ENCODE data around the gene BDH1.

DNA sequence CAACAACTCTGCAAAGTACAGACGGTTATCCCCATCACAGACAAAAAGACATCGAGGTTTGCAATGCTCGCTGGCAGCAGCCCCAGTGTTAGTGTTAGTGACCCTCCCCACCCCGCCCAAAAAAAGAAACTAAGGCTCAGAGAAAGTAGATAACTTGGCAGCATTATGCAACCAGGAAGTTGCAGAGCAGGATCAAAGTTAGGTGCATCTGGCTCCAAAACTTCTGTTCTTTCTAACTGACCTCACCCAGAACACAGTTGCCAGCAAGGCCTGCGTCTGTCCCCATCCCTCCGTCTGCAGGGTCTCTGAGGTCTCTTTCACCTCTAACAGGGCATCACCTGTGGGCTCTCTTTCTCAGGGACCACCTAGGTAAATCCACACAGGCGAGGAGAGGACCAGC lies 51.5 kb downstream of the BDH1 start:
- TF ChIP-seq CTCF (IDR thresholded peaks at IDR 0.05) (no peak), POLR2A (IDR thresholded peaks at IDR 0.05) (no peak)

All from testis (tissue), 2 donors.